Middle frontal gyrus (tissue), 1 donor: ENCODE results near the gene TCF7.

ENCODE experiments used
- DNase-seq: peaks from one replicate; pipeline ENCODE4 v3.0.0-alpha.2; 2015; ENCODE audit warnings: low spot score; ENCODE audit errors: extremely low spot score

The TCF7 gene

GRCh38 chr5:134113902-134114875 is at the start of gene TCF7:
Gene TCF7 (plus strand): TSS chr5:134114681. CDS start chr5:134114907, 226 bp downstream.
- peak; percentile 12 for DNase-seq

- no peak for DNase-seq
These were observed 44.9 kb upstream of the TCF7 start for GRCh38 chr5:134069553-134069952.

- no peak for DNase-seq
These were observed 43.5 kb upstream of the TCF7 start for GRCh38 chr5:134070725-134071613.

- no peak for DNase-seq
These were observed 42.8 kb upstream of the TCF7 start for GRCh38 chr5:134071614-134072207.

- DNase-seq = no peak
These were observed 41.8 kb upstream of the TCF7 start for GRCh38 chr5:134072471-134073210.

- no peak for DNase-seq
These were observed 41.1 kb upstream of the TCF7 start for GRCh38 chr5:134073404-134073803.

GRCh38 chr5:134075102-134075501 is 39.4 kb upstream of the TCF7 start:
- DNase-seq = no peak

- no peak for DNase-seq
These were observed 36.4 kb upstream of the TCF7 start for GRCh38 chr5:134077926-134078580.

GRCh38 chr5:134079748-134080581 is 34.5 kb upstream of the TCF7 start:
- DNase-seq = no peak

GRCh38 chr5:134082264-134082992 is 32.1 kb upstream of the TCF7 start:
- no peak for DNase-seq

GRCh38 chr5:134083517-134083916 is 31.0 kb upstream of the TCF7 start:
- DNase-seq = no peak

GRCh38 chr5:134084022-134084565 is 30.4 kb upstream of the TCF7 start:
- no peak for DNase-seq

- DNase-seq = no peak
These were observed 29.9 kb upstream of the TCF7 start for GRCh38 chr5:134084570-134084969.

- DNase-seq = no peak
These were observed 29.1 kb upstream of the TCF7 start for GRCh38 chr5:134085411-134085810.

- no peak for DNase-seq
These were observed 28.1 kb upstream of the TCF7 start for GRCh38 chr5:134086225-134086942.

- DNase-seq = no peak
These were observed 27.6 kb upstream of the TCF7 start for GRCh38 chr5:134086943-134087305.

- no peak for DNase-seq
These were observed 26.2 kb upstream of the TCF7 start for GRCh38 chr5:134088291-134088690.

- DNase-seq = no peak
These were observed 25.4 kb upstream of the TCF7 start for GRCh38 chr5:134088994-134089560.
